HepG2 (cell line): ENCODE measurements around the gene LDLRAD2. TPM values are rescaled to one million over a fixed set of nuclear protein-coding genes. Genes with fewer than 3 reads are reported as not detected.

ENCODE experiments used
- ATF1 ChIP-seq: IDR thresholded peaks from 2 replicates; pipeline ENCODE4 v1.6.1; 2016; ENCODE audit warnings: mild to moderate bottlenecking, control low read depth
- ELF1 ChIP-seq: sonication (generic); formaldehyde crosslinking; IDR thresholded peaks from 2 replicates; pipeline ENCODE4 v1.4.0; 2020; ENCODE audit warnings: missing genetic modification reagents
- GPN1 ChIP-seq: sonication (generic); formaldehyde crosslinking; IDR thresholded peaks from 2 replicates; pipeline ENCODE4 v1.5.1; 2020; ENCODE audit warnings: missing genetic modification reagents, borderline replicate concordance
- HDAC1 ChIP-seq: sonication (generic); formaldehyde crosslinking; IDR thresholded peaks from 2 replicates; pipeline ENCODE4 v1.5.1; 2020; ENCODE audit warnings: mild to moderate bottlenecking, missing genetic modification reagents
- HIVEP1 ChIP-seq: sonication (generic); formaldehyde crosslinking; IDR thresholded peaks from 2 replicates; pipeline ENCODE4 v1.4.0; 2020; ENCODE audit warnings: mild to moderate bottlenecking, missing genetic modification reagents
- KDM3A ChIP-seq: IDR thresholded peaks from 2 replicates; pipeline ENCODE4 v1.6.1; 2018; ENCODE audit warnings: low read depth, missing compliant biosample characterization
- MAF1 ChIP-seq: sonication (generic); formaldehyde crosslinking; IDR thresholded peaks from 2 replicates; pipeline ENCODE4 v1.5.0; 2020; ENCODE audit warnings: missing genetic modification reagents, borderline replicate concordance
- MLLT10 ChIP-seq: sonication (generic); formaldehyde crosslinking; IDR thresholded peaks from 2 replicates; pipeline ENCODE4 v1.4.0; 2020; ENCODE audit warnings: missing genetic modification reagents
- MXD4 ChIP-seq: IDR thresholded peaks from 2 replicates; pipeline ENCODE4 v1.6.1; 2016; ENCODE audit warnings: mild to moderate bottlenecking, missing biosample characterization, missing genetic modification reagents
- MYNN ChIP-seq: sonication (generic); formaldehyde crosslinking; IDR thresholded peaks from 2 replicates; pipeline ENCODE4 v1.4.0; 2020; ENCODE audit warnings: mild to moderate bottlenecking, low read depth, missing genetic modification reagents
- NCOA2 ChIP-seq: sonication (generic); formaldehyde crosslinking; IDR thresholded peaks from 2 replicates; pipeline ENCODE4 v1.8.0; 2022; ENCODE audit warnings: inconsistent platforms
- NR2C2 ChIP-seq: sonication (generic); formaldehyde crosslinking; IDR thresholded peaks from 2 replicates; pipeline ENCODE4 v1.4.0; 2020; ENCODE audit warnings: missing genetic modification reagents, mild to moderate bottlenecking, moderate library complexity, borderline replicate concordance
- PRMT3 ChIP-seq: sonication (generic); formaldehyde crosslinking; IDR thresholded peaks from 2 replicates; pipeline ENCODE4 v1.8.1; 2022; ENCODE audit warnings: low read depth, mild to moderate bottlenecking, moderate library complexity, missing genetic modification reagents, borderline replicate concordance
- RAD51 ChIP-seq: fragments of 450-650 bp; IDR thresholded peaks from 2 replicates; pipeline ENCODE4 v1.6.1; 2016; ENCODE audit warnings: borderline replicate concordance
- RFX3 ChIP-seq: IDR thresholded peaks from 2 replicates; pipeline ENCODE4 v1.6.1; 2016; ENCODE audit warnings: missing biosample characterization, missing genetic modification reagents
- SOX13 ChIP-seq, 3 experiments: fragments of 450-650 bp in 1 of 3; sonication (generic) in 1 of 3; formaldehyde crosslinking in 1 of 3; IDR thresholded peaks in 2 of 3; conservative IDR thresholded peaks in 1 of 3; 2 replicates each; pipeline versions ENCODE4 v1.5.0 to v1.6.1; 2016 to 2020; ENCODE audit warnings: antibody characterized with exemption in 1 of 3, mild to moderate bottlenecking in 1 of 3, missing compliant biosample characterization in 1 of 3, missing genetic modification reagents in 1 of 3, moderate library complexity in 1 of 3
- TCF12 ChIP-seq, 2 experiments: fragments of 450-650 bp in 1 of 2; sonication (generic) in 1 of 2; formaldehyde crosslinking in 1 of 2; IDR thresholded peaks; 2 replicates each; pipeline versions ENCODE4 v1.6.1 to v1.8.0; 2017 to 2022; ENCODE audit warnings: antibody characterized with exemption in 1 of 2, mild to moderate bottlenecking in 1 of 2, missing genetic modification reagents in 1 of 2, moderate library complexity in 1 of 2
- ZBTB21 ChIP-seq: sonication (generic); formaldehyde crosslinking; IDR thresholded peaks from 2 replicates; pipeline ENCODE4 v1.4.0; 2020; ENCODE audit warnings: missing genetic modification reagents
- ZBTB7B ChIP-seq: sonication (generic); formaldehyde crosslinking; IDR thresholded peaks from 2 replicates; pipeline ENCODE4 v1.4.0; 2020; ENCODE audit warnings: missing genetic modification reagents
- ZEB1 ChIP-seq: IDR thresholded peaks from 2 replicates; pipeline ENCODE4 v1.6.1; 2012; ENCODE audit warnings: mild to moderate bottlenecking, low read depth, inconsistent platforms; ENCODE audit not compliant: insufficient replicate concordance
- ZFP37 ChIP-seq: sonication (generic); formaldehyde crosslinking; IDR thresholded peaks from 2 replicates; pipeline ENCODE4 v1.4.0; 2020; ENCODE audit warnings: missing genetic modification reagents, borderline replicate concordance
- ZNF225 ChIP-seq: sonication (generic); formaldehyde crosslinking; IDR thresholded peaks from 2 replicates; pipeline ENCODE4 v1.4.0; 2020; ENCODE audit warnings: mild to moderate bottlenecking, missing genetic modification reagents
- ZNF569 ChIP-seq: sonication (generic); formaldehyde crosslinking; IDR thresholded peaks from 2 replicates; pipeline ENCODE4 v1.5.0; 2020; ENCODE audit warnings: mild to moderate bottlenecking, missing genetic modification reagents, moderate library complexity, borderline replicate concordance
- ZNF616 ChIP-seq: sonication (generic); formaldehyde crosslinking; IDR thresholded peaks from 2 replicates; pipeline ENCODE4 v1.5.0; 2020; ENCODE audit warnings: low read depth, mild to moderate bottlenecking, missing genetic modification reagents
- ZNF772 ChIP-seq: sonication (generic); formaldehyde crosslinking; IDR thresholded peaks from 2 replicates; pipeline ENCODE4 v1.5.0; 2020; ENCODE audit warnings: mild to moderate bottlenecking, missing genetic modification reagents
- ZNF792 ChIP-seq: IDR thresholded peaks from 2 replicates; pipeline ENCODE4 v1.6.1; 2016
- polyA plus RNA-seq, 8 experiments: library from polyadenylated mRNA; depleted of rRNA in 3 of 8; stranded (reverse) in 7 of 8; unstranded in 1 of 8; fragments of >200 nt; fragmentation: Illumina TruSeq in 4 of 8; extraction: Trizol in 4 of 8; gene quantifications; 2 replicates each; pipeline versions ENCODE4 v1.2.1 to v1.2.3, GENCODE V29; 2011 to 2016; ENCODE audit warnings: low read depth in 4 of 8, missing spikeins in 1 of 8, mixed read lengths in 1 of 8; ENCODE audit not compliant: insufficient read depth in 1 of 8
- total RNA-seq, 5 experiments: library from RNA; depleted of rRNA; stranded (reverse); fragments of >200 nt; fragmentation: Illumina TruSeq; extraction: Trizol; gene quantifications; 2 replicates each; pipeline ENCODE4 v1.2.3, GENCODE V29; 2016; ENCODE audit warnings: low read depth in 1 of 5
- TF ChIP-seq, protein P1 (sequence below): sonication (generic); formaldehyde crosslinking; IDR thresholded peaks from 2 replicates; pipeline ENCODE4 v1.4.0; 2020; ENCODE audit warnings: missing genetic modification reagents
- TF ChIP-seq, protein P2 (sequence below): sonication (generic); formaldehyde crosslinking; IDR thresholded peaks from 2 replicates; pipeline ENCODE4 v1.4.0; 2020; ENCODE audit warnings: missing genetic modification reagents, borderline replicate concordance
- TF ChIP-seq, protein P3 (sequence below): IDR thresholded peaks from 2 replicates; pipeline ENCODE4 v1.6.1; 2012; ENCODE audit warnings: low read depth, low read length, improper control_type of control experiment

The LDLRAD2 gene
- total and polyA plus RNA-seq, 2 of the 13 experiments (the other 11 are each of a cell fraction or from before 2014, with no cell fraction given) = not detected

DNA sequence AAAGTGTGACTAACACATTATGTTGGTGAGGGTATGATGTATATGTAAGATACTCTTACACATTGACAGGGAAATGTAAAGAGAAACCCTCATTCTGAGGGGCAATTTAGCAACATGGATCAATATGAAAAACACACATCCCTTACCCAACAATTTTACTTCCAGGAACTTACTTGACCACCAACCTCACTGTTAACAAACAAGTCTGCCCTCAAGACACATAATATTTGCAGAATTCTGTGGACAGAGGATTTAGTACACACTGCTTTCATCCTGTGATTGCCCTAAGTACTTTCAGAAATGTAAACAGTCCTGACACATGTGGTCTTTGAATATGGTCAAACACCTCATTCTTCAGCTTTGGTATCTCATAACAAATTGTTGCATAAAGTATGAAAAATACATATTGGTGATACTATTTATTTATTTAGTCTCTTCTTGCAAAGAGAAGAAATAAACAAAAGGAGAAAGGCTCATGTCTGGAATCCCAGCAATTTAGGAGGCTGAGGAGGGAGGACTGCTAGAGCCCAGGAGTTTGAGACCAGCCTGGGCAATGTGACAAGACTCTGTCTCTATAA, 36.0 kb upstream of the LDLRAD2 start (continued):
- TF ChIP-seq MAF1 (CRISPR knock-in tag) = no peak
- peak; percentile 69 for TF ChIP-seq ZBTB7B (CRISPR knock-in tag)
- TF ChIP-seq ZNF792 (CRISPR knock-in tag) = 0 out of 2 replicates have a peak, but pooled peaks have one; percentile 36
- TF ChIP-seq, protein P1, sequence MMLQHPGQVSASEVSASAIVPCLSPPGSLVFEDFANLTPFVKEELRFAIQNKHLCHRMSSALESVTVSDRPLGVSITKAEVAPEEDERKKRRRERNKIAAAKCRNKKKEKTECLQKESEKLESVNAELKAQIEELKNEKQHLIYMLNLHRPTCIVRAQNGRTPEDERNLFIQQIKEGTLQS (CRISPR knock-in tag) = no peak
- peak; percentile 45; the same call in 1 of the 2 replicates for TF ChIP-seq ATF1 (CRISPR knock-in tag)
- TF ChIP-seq TCF12 (IDR thresholded peaks at IDR 0.05) = no peak
- TF ChIP-seq TCF12 (CRISPR knock-in tag; IDR thresholded peaks at IDR 0.05) = 0 out of 2 replicates have a peak, but pooled peaks have one; percentile 19
- TF ChIP-seq GPN1 (CRISPR knock-in tag) = no peak
- no peak for TF ChIP-seq ZEB1
- TF ChIP-seq, protein P2, sequence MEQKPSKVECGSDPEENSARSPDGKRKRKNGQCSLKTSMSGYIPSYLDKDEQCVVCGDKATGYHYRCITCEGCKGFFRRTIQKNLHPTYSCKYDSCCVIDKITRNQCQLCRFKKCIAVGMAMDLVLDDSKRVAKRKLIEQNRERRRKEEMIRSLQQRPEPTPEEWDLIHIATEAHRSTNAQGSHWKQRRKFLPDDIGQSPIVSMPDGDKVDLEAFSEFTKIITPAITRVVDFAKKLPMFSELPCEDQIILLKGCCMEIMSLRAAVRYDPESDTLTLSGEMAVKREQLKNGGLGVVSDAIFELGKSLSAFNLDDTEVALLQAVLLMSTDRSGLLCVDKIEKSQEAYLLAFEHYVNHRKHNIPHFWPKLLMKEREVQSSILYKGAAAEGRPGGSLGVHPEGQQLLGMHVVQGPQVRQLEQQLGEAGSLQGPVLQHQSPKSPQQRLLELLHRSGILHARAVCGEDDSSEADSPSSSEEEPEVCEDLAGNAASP (CRISPR knock-in tag) = peak; percentile 76
- TF ChIP-seq KDM3A (CRISPR knock-in tag) = peak; percentile 90; the same call in 1 of the 2 replicates
- no peak for TF ChIP-seq RAD51
- TF ChIP-seq ZNF225 (CRISPR knock-in tag) = no peak
- no peak for TF ChIP-seq ZNF772 (CRISPR knock-in tag)
- TF ChIP-seq MLLT10 = no peak
- TF ChIP-seq PRMT3 = no peak
- TF ChIP-seq ZNF616 (CRISPR knock-in tag) = no peak
- TF ChIP-seq NCOA2 (CRISPR knock-in tag) = peak; percentile 96
- TF ChIP-seq RFX3 (CRISPR knock-in tag) = no peak
- 0 out of 2 replicates have a peak, but pooled peaks have one; percentile 16 for TF ChIP-seq ELF1 (CRISPR knock-in tag)
- TF ChIP-seq ZNF569 (CRISPR knock-in tag) = no peak
- TF ChIP-seq HIVEP1 = no peak
- 0 out of 2 replicates have a peak, but pooled peaks have one; percentile 28 for TF ChIP-seq MXD4 (CRISPR knock-in tag)
- TF ChIP-seq ZFP37 (CRISPR knock-in tag) = no peak
- peak; percentile 81 for TF ChIP-seq HDAC1
- TF ChIP-seq, protein P3, sequence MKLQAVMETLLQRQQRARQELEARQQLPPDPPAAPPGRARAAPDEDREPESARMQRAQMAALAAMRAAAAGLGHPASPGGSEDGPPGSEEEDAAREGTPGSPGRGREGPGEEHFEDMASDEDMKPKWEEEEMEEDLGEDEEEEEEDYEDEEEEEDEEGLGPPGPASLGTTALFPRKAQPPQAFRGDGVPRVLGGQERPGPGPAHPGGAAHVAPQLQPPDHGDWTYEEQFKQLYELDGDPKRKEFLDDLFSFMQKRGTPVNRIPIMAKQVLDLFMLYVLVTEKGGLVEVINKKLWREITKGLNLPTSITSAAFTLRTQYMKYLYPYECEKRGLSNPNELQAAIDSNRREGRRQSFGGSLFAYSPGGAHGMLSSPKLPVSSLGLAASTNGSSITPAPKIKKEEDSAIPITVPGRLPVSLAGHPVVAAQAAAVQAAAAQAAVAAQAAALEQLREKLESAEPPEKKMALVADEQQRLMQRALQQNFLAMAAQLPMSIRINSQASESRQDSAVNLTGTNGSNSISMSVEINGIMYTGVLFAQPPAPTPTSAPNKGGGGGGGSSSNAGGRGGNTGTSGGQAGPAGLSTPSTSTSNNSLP = peak; percentile 65; the same call in 1 of the 2 replicates
- peak; percentile 42; the same call in 1 of the 2 replicates for TF ChIP-seq SOX13 (IDR thresholded peaks at IDR 0.05)
- peak in 1 of 2 experiments; percentile 92; a peak in 2 of 4 replicates for TF ChIP-seq SOX13 (CRISPR knock-in tag; conservative IDR thresholded peaks at IDR 0.05 in 1 of 2, IDR thresholded peaks at IDR 0.05 in 1 of 2)
- TF ChIP-seq ZBTB21 (CRISPR knock-in tag) = peak; percentile 34; the same call in 1 of the 2 replicates
- no peak for TF ChIP-seq MYNN (CRISPR knock-in tag)
- TF ChIP-seq NR2C2 (CRISPR knock-in tag) = no peak
